HG02798 (cell line): ENCODE data around the gene CDR2L.
"Not testable (repeated sequence)": the region's sequence is repeated elsewhere in the genome, so short reads cannot be mapped to it uniquely, and the experiment has no call there.

Source experiments
- ATAC-seq: cut with Tn5 transposase; IDR thresholded peaks from one replicate; pipeline ENCODE4 v1.9.1; 2021; ENCODE audit warnings: mild to moderate bottlenecking; ENCODE audit not compliant: unreplicated experiment, poor library complexity

The CDR2L gene

DNA sequence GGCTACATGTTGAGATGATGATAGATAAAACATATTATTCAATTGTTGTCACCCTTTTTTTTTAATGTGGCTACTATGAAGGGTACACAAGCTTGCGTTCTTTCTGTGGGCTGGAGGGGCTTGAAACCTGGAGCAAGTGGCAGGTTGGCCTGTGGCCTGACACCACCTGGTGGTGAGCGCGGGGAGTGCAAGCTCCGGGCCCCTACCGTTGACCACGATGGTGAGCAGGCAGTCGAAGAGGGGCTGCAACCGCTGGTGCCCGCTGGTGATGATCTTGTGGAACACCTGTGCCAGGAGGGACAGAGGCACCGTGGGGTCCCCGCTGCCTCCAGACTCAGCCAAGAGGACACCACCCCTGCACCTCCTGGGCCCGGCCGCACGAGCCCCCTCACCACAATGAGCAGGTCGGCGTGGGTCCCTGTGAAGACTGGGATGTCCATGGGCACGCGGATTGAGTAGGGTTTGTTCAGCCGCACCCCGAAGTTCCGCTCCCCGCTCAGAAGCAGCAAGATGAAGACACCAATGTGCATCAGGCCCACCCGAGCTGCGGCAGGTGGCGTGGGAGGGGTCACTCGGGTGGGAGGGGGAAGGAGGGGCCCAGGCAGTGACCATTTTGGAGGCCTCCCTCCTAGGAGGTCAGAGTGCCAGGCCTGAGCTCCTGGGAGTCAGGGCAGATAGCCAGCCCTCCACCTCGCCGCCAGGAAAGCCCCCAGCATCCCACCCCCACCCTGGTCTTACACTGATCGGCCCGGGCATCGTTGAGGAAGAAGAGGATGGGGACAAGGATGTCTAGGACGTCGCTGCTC lies 29.3 kb upstream of the CDR2L start:
- ATAC-seq, result no peak

DNA sequence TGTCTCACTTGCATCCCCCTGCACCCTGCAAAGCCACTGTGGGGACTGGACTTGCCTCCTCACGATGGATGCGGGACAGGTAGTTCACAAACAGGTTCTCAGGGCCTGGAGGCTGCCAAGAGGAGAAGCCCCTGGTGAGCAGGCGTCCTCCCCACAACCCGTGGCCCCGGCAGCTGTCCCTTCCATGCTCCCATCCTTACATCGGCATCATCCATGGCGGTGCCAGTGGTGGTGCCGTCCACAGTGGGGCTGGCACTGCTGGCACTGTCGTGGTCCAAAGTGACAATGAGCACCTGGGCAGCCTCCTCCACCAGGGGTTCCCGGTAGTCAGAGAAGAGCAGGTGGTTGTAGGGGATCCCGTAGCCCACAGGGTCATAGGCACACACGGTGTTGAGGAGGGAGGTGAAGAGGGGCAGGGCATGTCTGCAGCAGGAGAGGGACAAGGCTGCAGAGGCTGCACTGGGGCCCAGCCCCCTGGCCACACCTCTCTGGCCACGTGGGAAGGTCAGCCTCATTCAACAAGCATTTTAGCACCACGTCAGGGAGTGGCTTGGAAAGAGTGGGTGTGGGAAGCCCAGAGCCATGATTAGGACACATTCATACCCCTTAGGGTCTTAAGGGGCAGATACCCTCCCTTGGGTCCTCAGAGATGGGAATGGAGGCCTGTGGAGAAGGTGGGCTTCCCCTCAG lies 27.5 kb upstream of the CDR2L start:
- no peak for ATAC-seq

DNA sequence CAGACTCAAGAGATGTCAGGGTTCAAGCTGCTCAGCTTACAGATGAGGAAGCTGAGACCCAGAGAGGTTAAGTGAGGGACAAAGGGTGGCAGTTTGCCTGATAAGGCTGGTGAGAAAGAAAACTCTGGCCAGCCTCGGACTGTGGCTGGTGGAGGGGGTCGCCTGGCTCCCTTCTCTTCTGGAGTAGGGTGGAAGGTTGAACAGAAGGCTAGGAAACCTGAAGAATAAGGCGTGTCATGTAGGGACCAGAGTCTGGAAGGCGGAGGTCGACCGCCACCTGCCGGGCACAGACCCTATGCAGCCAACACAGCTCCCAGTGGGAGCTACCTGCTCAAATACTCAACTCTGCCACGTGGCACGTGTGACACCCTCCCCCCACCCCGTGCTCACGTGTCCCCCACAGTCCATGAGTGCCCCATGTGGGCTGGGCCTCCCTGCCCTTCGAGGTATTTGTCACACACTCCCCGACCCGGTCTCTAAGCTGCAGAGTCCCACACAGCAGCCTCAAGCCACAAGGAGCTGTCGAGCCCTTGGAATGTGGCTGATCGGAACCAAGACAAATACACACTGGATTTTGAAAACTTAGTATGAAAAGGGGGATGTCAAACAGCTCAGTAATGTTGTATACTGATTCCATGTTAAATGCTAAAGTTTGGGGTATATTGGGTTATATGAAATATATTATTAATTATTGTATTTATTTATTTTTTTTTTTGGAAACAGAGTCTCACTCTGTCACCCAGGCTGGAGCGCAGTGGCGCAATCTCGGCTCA lies 26.7 kb upstream of the CDR2L start:
- ATAC-seq, result no peak

DNA sequence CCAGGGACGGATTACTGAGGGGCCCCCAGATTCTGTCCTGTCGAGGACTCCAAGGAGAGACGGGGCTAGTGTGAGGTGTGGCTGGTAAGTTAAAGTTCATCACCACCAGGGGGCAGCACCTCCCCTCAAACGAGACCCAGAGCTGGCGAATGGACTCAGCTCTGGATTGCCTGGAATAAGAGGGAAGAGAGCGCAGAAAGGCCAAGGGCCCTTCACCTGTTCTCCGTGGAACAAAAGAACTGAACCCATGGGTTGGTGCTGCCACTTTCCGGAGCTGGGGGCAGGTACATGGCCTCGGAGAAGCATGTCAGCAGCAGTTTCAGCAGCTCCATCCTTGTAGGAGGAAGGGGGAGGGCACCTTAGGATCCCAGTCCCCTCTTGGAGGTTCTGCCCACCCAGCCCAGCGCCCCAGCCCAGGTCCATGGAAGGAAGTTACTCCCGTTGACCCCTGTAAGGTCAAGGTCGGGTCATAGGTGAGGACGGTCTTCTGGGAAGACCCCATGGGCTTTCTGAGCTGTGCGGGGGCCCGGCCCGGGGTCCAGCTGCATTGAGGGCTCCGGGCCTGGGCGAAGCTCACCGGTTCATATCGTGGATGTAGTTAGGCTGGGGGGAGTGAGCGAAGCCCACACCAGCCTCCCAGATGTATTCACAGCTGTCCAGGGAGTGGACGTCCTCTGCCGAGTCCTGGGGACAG lies 25.6 kb upstream of the CDR2L start:
- ATAC-seq, result peak; percentile 45

DNA sequence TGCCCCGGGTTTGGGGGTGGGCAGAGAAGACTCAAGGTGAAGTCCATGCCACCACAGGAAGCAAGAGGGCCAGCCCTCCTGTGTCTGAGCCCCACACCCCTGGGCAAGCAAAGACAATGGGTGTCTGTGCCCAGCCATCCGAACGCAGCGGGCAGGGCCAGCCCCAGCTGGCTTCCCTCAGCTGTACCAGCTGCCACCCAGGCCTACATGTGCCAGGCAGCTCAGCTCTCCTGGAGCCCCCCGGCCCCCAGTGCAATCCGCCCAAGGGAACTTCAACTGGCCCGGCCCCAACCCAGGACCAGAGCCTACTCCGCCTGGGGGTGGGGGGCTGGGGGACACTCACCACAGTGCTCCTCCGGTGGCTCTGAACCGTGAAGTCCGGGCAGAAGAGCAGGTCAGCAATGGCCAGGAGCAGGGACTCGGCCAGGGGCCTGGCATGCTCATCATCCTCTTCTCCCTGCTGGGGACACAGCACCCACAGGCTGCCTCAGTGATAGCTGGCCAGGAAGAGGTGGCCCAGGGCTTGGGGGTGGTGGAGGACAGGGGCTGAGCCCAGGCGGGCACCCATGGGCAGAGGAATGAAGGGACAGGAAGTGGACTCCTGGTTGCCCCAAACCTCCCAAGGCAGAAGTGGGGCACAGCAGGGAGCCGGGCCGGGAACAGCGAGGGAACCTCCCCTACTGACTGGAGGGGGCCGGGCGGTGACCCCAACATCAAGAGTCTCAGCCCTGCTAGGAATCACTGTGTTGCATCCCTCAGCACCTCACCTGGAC lies 24.6 kb upstream of the CDR2L start:
- ATAC-seq, result no peak

DNA sequence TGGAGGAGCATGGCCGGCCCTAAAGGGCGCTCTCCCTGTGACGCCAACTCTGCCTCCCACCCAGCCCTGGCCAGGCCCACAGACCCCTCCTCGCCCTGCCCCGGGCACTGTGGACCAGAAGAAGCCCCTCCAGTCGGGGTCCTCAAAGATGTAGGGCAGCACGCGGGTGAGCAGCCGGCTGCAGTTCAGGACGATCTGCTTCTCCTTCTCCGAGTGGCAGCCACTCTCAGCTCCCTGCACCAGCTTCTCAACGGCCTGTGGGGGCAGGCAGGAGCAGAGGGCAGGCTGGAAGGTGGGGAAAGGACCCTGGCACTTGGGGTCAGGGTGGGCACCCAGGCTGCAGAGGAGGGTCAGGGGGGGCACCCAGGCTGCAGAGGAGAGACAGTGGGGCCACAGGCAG lies 23.8 kb upstream of the CDR2L start:
- ATAC-seq, result no peak

DNA sequence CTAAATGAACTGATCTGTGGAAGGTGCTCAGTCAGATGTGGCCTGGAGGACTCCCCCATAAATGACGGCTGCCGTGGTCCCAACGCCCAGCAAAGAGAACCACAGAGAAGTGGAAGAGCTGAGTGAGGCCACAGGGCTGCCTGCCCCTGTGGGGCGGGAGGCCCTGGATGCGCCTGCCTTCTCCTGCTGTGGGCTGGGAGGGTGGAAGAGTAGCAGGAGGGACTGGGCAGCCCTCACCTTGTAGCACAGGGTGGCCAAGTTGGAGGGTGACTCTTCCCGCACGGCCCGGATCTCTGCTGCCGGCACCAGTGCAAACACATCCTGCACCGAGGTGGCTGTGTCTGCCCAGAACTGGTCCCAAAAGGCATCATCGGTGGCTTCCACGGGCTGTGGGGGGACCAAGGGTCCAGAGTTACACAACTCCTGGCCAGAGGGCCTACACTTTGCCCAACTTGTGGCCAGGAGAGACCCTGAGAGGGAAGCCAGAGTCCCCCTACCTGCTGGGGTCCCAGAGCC lies 23.1 kb upstream of the CDR2L start:
- ATAC-seq, result no peak

DNA sequence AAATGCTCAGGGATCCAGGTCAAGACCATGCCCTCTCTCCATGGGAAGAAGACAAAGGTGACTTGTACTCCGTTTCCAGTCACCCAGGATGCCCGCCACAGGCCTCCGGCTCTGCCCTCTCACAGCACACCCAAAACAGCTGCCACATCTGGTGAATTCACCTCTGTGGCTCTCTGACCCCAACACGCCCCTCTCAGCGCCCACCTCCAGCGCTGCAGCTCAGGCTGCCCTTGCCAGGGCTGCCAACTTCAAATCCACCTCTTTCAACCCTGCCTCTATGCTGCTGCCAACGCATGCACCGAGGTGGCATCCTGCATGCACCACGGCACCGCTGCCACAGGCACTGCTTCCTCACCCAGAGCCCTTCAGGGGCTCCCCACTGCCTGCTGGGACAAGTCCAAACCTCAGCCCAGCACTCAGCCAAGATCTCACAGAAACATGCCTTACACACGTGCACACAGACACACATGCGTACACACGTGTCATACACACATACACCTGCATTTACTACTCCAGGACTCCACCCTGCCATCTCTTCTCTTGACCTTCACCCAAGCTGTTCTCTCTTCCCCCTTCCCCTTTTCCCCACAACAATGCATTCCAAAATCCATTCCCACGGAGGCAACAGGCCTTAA lies 22.3 kb upstream of the CDR2L start:
- ATAC-seq, result no peak

DNA sequence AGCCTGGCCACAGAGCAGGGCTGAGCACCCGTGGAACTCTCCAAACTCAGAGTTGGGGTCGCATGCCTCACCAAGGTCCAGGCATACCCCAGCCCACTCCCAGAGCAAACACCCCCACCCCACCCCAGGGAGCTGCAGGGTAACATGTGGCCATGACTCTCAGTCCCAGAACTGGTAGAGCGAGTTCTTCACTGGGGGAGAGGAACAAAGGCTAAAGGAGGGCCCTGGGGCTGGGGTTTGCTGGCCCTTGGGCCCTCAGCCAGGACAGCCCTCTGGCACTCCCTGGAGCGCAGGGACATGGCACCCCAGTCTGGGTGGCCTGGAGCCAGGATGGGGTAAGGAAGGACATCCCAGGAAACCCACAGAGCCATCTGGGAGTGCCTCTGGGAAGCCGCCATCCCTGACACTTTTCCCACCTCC lies 19.1 kb upstream of the CDR2L start:
- no peak for ATAC-seq

DNA sequence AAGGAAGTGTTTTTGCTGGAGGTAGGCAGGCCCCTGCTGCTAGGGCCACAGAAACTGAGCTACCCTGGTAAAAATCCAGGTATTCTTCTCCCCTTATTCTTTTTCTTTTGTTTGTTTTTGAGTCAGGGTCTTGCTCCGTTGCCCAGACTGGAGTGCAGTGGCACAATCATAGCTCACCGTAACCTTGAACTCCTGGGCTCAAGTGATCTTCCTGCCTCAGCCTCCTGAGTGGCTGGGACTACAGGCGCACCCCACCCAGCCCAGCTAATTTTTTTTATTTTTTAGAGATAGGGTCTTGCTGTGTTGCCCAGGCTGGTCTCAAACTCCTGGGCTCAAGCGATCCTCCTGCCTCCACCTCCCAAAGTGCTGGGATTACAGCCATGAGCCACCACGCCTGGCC lies 17.9 kb upstream of the CDR2L start:
- ATAC-seq, result not testable (repeated sequence)

DNA sequence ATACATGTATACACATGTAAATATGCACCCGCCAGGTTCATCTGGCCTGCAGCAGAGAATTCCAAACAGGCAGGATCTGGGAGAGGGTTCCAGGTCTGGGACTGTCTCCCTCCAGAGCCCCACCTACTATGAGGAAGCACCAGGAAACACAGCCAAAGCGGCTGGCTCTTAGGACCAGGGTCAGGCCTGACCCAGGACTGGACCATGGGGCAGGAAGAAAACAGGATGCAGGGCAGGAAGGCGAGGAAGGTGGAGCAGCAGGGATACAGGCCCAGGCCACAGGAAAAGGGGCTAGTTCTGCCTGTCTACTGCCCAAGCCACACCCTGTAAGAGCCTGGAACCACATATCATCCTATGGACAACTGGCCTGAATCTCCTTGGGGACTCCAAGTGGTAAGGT lies 17.0 kb upstream of the CDR2L start:
- no peak for ATAC-seq

DNA sequence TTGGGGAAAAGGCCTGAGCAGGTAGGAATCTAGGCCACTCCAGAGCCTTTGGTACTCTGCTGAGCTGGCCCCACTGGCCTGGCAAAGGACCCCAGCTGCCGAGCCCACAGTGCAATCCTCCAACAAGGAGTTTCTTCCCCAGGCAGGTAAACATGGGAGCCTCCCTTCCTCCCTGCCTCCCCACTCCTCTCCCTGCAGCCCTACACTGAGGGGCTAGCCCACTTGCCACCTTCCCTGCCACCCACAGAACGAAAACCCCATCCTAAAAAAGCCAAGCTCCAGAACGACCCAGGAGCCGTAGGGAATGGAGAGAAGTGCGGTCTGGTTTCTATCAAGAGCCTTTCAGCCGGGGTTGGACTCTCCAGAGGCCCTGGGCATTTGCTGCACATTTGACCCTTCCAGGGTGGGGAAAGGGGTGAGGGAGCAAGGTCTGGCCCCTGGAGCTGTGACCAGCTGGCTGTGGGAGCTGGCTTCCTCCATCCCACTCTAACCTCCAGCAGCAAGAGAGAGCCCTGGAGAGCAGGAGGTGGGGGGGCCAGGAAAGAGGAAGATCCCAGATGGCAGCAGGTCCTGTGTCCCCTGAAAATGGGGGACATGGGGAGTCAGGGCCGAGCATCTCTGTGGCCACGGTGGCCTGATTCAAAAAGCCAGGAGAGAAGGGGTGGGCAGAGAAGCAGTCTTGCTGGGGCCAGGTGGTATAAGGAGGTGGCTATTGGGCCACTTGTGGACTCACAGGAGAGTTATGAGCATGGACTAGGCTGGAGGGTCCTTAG lies 16.2 kb upstream of the CDR2L start:
- ATAC-seq, result no peak

DNA sequence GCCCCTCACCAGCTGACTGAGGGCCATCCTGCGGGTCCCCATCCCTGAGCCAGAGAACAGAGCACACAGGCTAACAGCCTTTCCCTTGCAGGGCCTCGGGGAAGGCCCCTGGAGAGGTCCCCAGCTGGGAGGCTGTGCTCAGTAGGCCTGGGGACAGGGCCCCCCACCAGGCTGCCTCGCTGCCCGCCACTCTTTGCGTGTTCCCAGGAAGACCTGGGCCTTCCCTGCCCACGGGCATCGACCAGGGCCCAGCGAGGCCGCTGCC lies 15.7 kb upstream of the CDR2L start:
- ATAC-seq, result no peak

DNA sequence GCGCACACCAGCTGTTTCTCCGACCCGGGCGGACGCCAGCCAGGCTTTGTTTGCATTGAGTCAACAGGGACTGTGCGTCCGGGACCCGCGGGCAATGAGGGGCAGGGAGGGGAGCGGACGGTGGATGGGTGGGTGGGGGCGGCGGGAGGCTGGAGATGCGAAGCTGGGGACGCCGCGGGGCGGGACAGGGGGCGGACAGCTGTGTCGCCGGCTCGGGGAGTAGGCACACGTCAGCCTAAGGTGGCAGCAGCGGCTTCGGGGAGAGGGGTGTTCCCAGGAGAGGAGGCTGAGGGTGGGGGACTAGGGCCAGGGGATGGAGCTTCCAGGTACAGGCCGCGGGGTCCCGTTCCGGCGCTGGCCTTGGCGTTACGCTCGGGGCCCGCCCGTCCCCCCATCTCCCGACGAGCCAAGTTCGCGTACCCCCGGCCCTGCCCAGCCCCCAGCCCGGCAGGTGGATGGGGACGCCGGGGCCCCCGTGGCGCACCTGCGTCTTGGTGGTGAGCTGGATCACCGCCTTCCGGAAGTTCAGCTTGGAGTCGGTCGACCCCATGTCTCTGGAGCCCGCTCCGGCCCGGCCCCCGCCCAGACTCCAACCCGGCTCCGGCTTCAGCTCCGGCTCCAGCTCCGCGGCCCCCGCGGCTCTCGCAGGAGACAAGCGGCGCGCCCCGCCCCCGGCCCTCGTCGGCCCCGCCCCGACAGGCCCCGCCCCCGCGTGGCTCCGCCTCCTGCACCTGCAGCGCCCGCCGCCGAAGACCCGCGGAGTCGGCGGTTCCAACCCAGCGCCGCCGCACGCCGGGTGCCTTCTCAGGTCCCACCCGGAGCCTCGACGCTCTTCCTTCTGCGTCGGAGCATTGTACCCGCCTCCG lies 15.1 kb upstream of the CDR2L start, which contains the start of gene HID1:
TSS of gene HID1 (minus strand) at position 653 of the 866 bp plus-strand sequence. CDS start at position 550, 103 bp downstream.
- peak; percentile 57 for ATAC-seq

DNA sequence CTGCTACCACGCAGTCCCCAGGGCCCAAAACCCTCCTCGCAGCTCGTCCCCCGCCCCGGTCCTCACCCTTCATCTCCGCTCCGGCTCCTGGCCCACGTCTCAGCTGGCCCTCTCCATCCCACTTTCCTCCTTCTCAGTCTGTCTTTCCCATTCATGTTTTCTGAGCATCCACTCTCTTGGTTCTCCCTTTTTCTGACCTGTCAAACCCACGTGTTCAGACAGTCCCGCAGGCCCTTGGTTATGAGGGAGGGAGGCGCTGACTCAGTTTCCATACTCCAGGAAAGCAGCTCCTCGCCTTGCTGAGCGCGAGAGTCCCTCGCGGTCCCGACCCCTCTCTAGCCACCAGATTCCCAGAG lies 14.5 kb upstream of the CDR2L start:
- ATAC-seq, result no peak

DNA sequence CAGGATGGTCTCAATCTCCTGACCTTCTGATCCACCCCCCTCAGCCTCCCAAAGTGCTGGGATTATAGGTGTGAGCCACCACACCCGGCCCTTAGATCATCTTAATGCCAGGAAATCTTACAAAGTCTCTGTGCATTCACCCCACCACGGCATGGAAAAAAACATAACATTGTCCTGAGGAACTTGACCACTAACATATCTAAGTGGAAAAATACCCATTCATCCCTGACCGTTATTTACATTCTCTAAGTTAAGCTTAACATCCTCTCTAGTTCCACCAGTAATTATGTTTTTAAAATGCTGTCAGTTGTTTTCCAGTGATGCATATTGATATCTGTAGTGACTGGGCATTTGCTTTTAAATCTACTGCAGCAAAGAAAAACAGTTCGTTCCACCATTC lies 11.5 kb upstream of the CDR2L start:
- no peak for ATAC-seq

DNA sequence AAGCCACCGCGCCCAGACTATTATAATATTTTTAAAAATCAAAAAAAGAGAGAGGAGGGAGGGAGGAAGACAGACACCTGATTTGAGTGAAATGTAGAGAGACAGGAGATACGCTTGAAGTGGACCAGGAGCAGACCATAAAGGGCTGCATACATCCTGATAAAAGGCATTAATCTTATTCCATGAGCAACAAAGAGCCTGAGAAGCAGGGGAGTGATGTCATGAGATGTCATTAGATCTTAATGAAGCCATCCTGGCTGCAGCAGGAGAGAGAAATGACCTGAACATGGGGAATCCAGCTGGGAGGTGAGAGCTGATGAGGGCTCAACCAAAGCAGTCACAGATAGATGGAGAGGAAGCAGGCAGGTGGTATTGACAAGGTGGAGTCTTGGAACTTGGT lies 9.6 kb upstream of the CDR2L start:
- ATAC-seq, result no peak

DNA sequence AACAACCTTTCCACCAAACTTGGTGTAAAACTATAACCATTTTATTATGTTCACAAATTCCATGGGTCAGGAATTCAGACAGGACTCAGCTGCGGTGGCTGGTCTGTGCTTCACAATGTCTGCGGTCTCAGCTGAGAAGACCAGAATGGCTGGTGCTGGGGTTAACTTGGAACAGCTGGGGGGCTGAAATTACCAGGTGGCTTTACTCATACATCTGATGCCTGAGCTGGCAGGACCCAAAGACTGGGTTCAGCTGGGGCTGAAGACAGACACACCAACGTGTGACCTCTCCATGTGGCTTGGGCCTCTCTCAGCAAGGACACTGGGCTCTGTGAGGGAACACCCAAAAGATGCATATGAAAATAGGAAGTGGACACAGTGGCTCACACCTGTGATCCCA lies 9.2 kb upstream of the CDR2L start:
- no peak for ATAC-seq
